SK-N-SH (cell line): Measurements from ENCODE around the gene GGCX. TPM values are rescaled to one million over a fixed set of nuclear protein-coding genes. Genes with fewer than 3 reads are reported as not detected.

Experiments
- CTCF ChIA-PET: fragments of 300-600, 350-600 bp; formaldehyde crosslinking; extraction: SDS; loops from one replicate; lab custom pipeline; 2021; lab: Yijun Ruan, JAX
- POLR2A ChIA-PET: fragments of 350-600 bp; sonication (Branson Sonifier 250); formaldehyde crosslinking; extraction: SDS; loops from one replicate; lab custom pipeline; 2020; ENCODE audit warnings: antibody characterized with exemption, inconsistent platforms; lab: Yijun Ruan, JAX
- DNase-seq: peaks from one replicate; pipeline ENCODE4 v3.0.0; 2012
- H2AFZ ChIP-seq: fragments of 200-600 bp; sonication (generic); 2 replicates; pipeline ENCODE4 v1.8.1; 2016; ENCODE audit warnings: antibody characterized with exemption, mild to moderate bottlenecking, low read depth
- H3F3A ChIP-seq: fragments of 200-600 bp; sonication (generic); replicated peaks from 2 replicates; pipeline ENCODE3; 2016; ENCODE audit warnings: antibody characterized with exemption, mild to moderate bottlenecking; ENCODE audit not compliant: insufficient read depth
- H3K27ac ChIP-seq, 2 experiments: fragments of 200-500 bp in 1 of 2; fragments of 200-600 bp in 1 of 2; sonication (Bioruptor generic) in 1 of 2; sonication (generic), shearing (Covaris generic) in 1 of 2; 2 replicates each; pipeline versions ENCODE4 v1.5.1 to v1.6.1; 2014 to 2016; ENCODE audit warnings: low read depth in 2 of 2, inconsistent platforms in 1 of 2, low read length in 1 of 2, mild to moderate bottlenecking in 1 of 2, mixed read lengths in 1 of 2
- H3K27me3 ChIP-seq: fragments of 200-600 bp; sonication (generic), shearing (Covaris generic); 2 replicates; pipeline ENCODE4 v1.6.1; 2016; ENCODE audit warnings: mixed run types; ENCODE audit not compliant: insufficient read depth
- H3K36me3 ChIP-seq, 2 experiments: fragments of 200-500 bp in 1 of 2; fragments of 200-600 bp in 1 of 2; sonication (Bioruptor generic) in 1 of 2; sonication (generic) in 1 of 2; replicated peaks in 1 of 2; 2 replicates each; pipeline versions ENCODE3 to v1.5.1; 2014 to 2016; ENCODE audit warnings: low read length in 1 of 2, mild to moderate bottlenecking in 1 of 2; ENCODE audit not compliant: insufficient read depth in 2 of 2, control insufficient read depth in 1 of 2
- H3K4me1 ChIP-seq, 2 experiments: fragments of 200-500 bp in 1 of 2; fragments of 200-600 bp in 1 of 2; sonication (Bioruptor generic) in 1 of 2; sonication (generic), shearing (Covaris generic) in 1 of 2; 2 replicates each; pipeline versions ENCODE4 v1.5.1 to v1.6.1; 2014 to 2016; ENCODE audit warnings: low read depth in 1 of 2, low read length in 1 of 2, mixed run types in 1 of 2; ENCODE audit not compliant: insufficient read depth in 2 of 2, control insufficient read depth in 1 of 2
- H3K4me2 ChIP-seq: fragments of 200-600 bp; sonication (generic), shearing (Covaris generic); 2 replicates; pipeline ENCODE4 v1.6.1; 2017; ENCODE audit warnings: mixed run types
- H3K4me3 ChIP-seq, 2 experiments: fragments of 200-500 bp in 1 of 2; fragments of 200-600 bp in 1 of 2; sonication (Bioruptor generic) in 1 of 2; sonication (generic), shearing (Covaris generic) in 1 of 2; 2 replicates each; pipeline versions ENCODE4 v1.5.1 to v1.8.1; 2014 to 2016; ENCODE audit warnings: low read depth in 2 of 2, inconsistent platforms in 1 of 2, low read length in 1 of 2, mild to moderate bottlenecking in 1 of 2, mixed read lengths in 1 of 2, moderate library complexity in 1 of 2
- H3K79me2 ChIP-seq: fragments of 200-600 bp; sonication (generic); 2 replicates; pipeline ENCODE4 v1.8.1; 2017; ENCODE audit warnings: mild to moderate bottlenecking; ENCODE audit not compliant: insufficient read depth
- H3K9ac ChIP-seq: fragments of 200-600 bp; sonication (generic); 2 replicates; pipeline ENCODE4 v1.6.1; 2017; ENCODE audit warnings: mixed run types
- H3K9me2 ChIP-seq: fragments of 200-600 bp; sonication (generic); 2 replicates; pipeline ENCODE4 v1.6.1; 2017; ENCODE audit warnings: mixed run types
- H3K9me3 ChIP-seq: fragments of 200-600 bp; sonication (generic); 2 replicates; pipeline ENCODE4 v1.6.1; 2017; ENCODE audit warnings: mixed run types, mild to moderate bottlenecking, moderate library complexity
- H4K20me1 ChIP-seq: fragments of 200-600 bp; sonication (generic); 2 replicates; pipeline ENCODE4 v1.6.1; 2017; ENCODE audit warnings: mild to moderate bottlenecking, mixed run types; ENCODE audit not compliant: insufficient read depth
- CTCF ChIP-seq: fragments of 200-600 bp; sonication (generic); IDR thresholded peaks from 2 replicates; pipeline ENCODE4 v1.6.1; 2017; ENCODE audit warnings: antibody characterized with exemption, mild to moderate bottlenecking, moderate library complexity
- EZH2phosphoT487 ChIP-seq: fragments of 200-600 bp; sonication (generic); IDR thresholded peaks from 2 replicates; pipeline ENCODE4 v1.6.1; 2017; ENCODE audit warnings: low read depth, mixed run types, mild to moderate bottlenecking, antibody characterized with exemption, moderate library complexity, borderline replicate concordance
- FOSL2 ChIP-seq: IDR thresholded peaks from 2 replicates; pipeline ENCODE4 v1.4.0; 2012; ENCODE audit warnings: low read depth, mild to moderate bottlenecking, moderate library complexity, borderline replicate concordance
- GATA2 ChIP-seq: sonication (generic); formaldehyde crosslinking; IDR thresholded peaks from 2 replicates; pipeline ENCODE4 v1.5.0; 2020; ENCODE audit warnings: mild to moderate bottlenecking, missing genetic modification reagents
- IRF3 ChIP-seq: fragments of 150-350 bp; IDR thresholded peaks from 2 replicates; pipeline ENCODE4 v1.6.1; 2016; ENCODE audit warnings: mild to moderate bottlenecking, low read depth, low read length
- MAX ChIP-seq: IDR thresholded peaks from 2 replicates; pipeline ENCODE4 v1.4.0; 2012; ENCODE audit warnings: low read depth
- MEF2A ChIP-seq: IDR thresholded peaks from 2 replicates; pipeline ENCODE4 v1.4.0; 2012; ENCODE audit warnings: low read depth, borderline replicate concordance
- NFIC ChIP-seq: IDR thresholded peaks from 2 replicates; pipeline ENCODE4 v1.4.0; 2012; ENCODE audit warnings: borderline replicate concordance
- PBX3 ChIP-seq: IDR thresholded peaks from 2 replicates; pipeline ENCODE4; 2012
- RAD21 ChIP-seq: IDR thresholded peaks from 2 replicates; pipeline ENCODE4 v1.6.1; 2012; ENCODE audit warnings: mild to moderate bottlenecking, low read length
- RXRA ChIP-seq: IDR thresholded peaks from 2 replicates; pipeline ENCODE4 v1.4.0; 2012; ENCODE audit warnings: low read depth, mild to moderate bottlenecking, borderline replicate concordance
- SIN3A ChIP-seq: IDR thresholded peaks from 2 replicates; pipeline ENCODE4 v1.6.1; 2012; ENCODE audit warnings: low read depth, mild to moderate bottlenecking, low read length, moderate library complexity, borderline replicate concordance
- TEAD4 ChIP-seq: IDR thresholded peaks from 2 replicates; pipeline ENCODE4 v1.4.0; 2012; ENCODE audit warnings: mild to moderate bottlenecking, borderline replicate concordance; ENCODE audit not compliant: insufficient read depth
- YY1 ChIP-seq: IDR thresholded peaks from 2 replicates; pipeline ENCODE4 v1.4.0; 2012; ENCODE audit warnings: low read depth, mild to moderate bottlenecking
- ZBTB33 ChIP-seq: IDR thresholded peaks from 2 replicates; pipeline ENCODE4 v1.4.0; 2012; ENCODE audit warnings: low read depth, borderline replicate concordance
- WGBS: methylation state at CpG from one replicate; pipeline ENCODE4 v1.1.6; 2017; ENCODE audit warnings: low lambda C conversion rate; 5-methylcytosine and 5-hydroxymethylcytosine counted together
- polyA plus RNA-seq, 3 experiments: library from polyadenylated mRNA; depleted of rRNA; stranded (reverse); fragments of >200 nt; gene quantifications; 2 replicates each; pipeline ENCODE4 v1.2.3, GENCODE V29; 2012

GGCX gene
- polyA plus RNA-seq, 1 of the 3 experiments (the other 2 are of a cell fraction): 34.5 TPM

- TF ChIP-seq CTCF (no peak), MEF2A (no peak), EZH2phosphoT487 (no peak), ZBTB33 (no peak), FOSL2 (no peak), PBX3 (no peak), RAD21 (no peak), MAX (no peak), SIN3A (no peak)
These were observed 34.7 kb upstream of the GGCX start (continued) for GRCh38 chr2:85596026-85596333.

DNA sequence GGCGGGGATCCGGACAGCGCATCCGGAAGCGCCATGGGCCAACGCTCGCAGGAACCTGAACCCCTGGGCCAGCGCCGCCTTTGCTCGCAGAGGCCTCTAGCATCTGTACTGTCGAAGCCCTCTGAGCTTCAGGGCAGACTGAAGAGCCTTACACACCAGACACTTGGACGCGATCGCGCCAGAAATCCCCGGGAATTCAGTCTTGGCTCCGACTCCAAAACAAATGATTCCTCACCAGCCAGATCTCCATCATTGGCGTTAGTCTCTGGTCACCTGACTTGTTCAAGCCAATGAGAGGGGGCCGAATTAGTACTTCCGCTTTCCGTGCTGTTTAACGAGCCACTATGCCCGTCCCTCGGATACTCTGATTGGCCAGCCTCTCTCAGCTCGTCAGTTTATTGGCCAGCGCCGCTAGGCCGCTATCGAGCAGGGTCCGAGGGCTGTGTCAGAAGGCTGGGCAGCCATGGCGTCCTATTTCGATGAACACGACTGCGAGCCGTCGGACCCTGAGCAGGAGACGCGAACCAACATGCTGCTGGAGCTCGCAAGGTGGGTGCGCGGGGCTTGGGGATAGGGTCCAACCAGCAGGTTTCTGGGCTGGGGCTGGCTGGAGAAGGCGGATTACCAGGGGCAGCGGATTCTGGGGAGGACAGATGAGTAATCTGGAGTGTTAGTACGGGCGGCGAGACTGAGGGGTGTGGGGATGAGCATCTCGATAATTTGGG, 34.2 kb upstream of the GGCX start, which contains the start of gene RNF181:
RNF181 (plus strand) TSS at position 445 of the 725 bp plus-strand sequence; CDS start at position 464, 19 bp downstream.
- H3K27me3 ChIP-seq: no peaks in the 10 kb centered on the region
- H3K4me1 ChIP-seq: peaks cover 0 to 17% of the 10 kb centered on the region in 2 experiments; a peak in 2 of 4 replicates
- peak within 1 kb of the TSS; percentile 94 for H3K9ac ChIP-seq
- H3F3A ChIP-seq: no peaks in the 10 kb centered on the region
- POLR2A ChIA-PET: interaction anchor here (0.8 to 1.6 kb wide), 8 partner anchors 8 to 175 kb away, joined by 3 to 7 read pairs (median 4); partner anchors contain the start of genes C2orf68 and MAT2A
- H3K36me3 ChIP-seq: peaks cover 0 to 27% of the 10 kb centered on the region in 2 experiments
- WGBS: under 1% methylated on average over 43 of the region's 47 CpGs
- peak within 1 kb of the TSS; percentile 79 to 91 for H3K27ac ChIP-seq
- H4K20me1 ChIP-seq: no peaks in the 10 kb centered on the region
- peak; percentile 95 for DNase-seq
- peak within 1 kb of the TSS; percentile 76 for H2AFZ ChIP-seq
- peaks cover 22% of the 10 kb centered on the region for H3K79me2 ChIP-seq
- no peaks in the 10 kb centered on the region for H3K9me2 ChIP-seq
- peak within 1 kb of the TSS; percentile 95 for H3K4me2 ChIP-seq
- CTCF ChIA-PET: interaction anchor here (0.6 to 1.9 kb wide), 3 partner anchors 7 to 89 kb away, joined by 3 to 5 read pairs (median 5); partner anchors contain the start of gene TMEM150A
- H3K9me3 ChIP-seq: no peaks in the 10 kb centered on the region
- peak within 1 kb of the TSS; percentile 86 to 99 for H3K4me3 ChIP-seq
- no peak for TF ChIP-seq GATA2 (CRISPR knock-in tag)
- TF ChIP-seq MEF2A: no peak
- peak; percentile 89 for TF ChIP-seq YY1
- TF ChIP-seq EZH2phosphoT487: no peak
- TF ChIP-seq NFIC: peak; percentile 66
- no peak; the same call in 1 of the 2 replicates for TF ChIP-seq FOSL2
- TF ChIP-seq RXRA: no peak
- no peak for TF ChIP-seq CTCF
- peak; percentile 36; the same call in 1 of the 2 replicates for TF ChIP-seq MAX
- TF ChIP-seq TEAD4: no peak
- peak; percentile 68 for TF ChIP-seq IRF3
